ENCODE data around the gene LAMA2.

GRCh38 chr6:129551486-129551885 is 668.5 kb downstream of the LAMA2 start:
- no peak for TF ChIP-seq CTCF (conservative IDR thresholded peaks at IDR 0.05 in 1 of 2, IDR thresholded peaks at IDR 0.05 in 1 of 2; ENCODE audit: extremely low read depth in 1 of 2, insufficient read depth in 1 of 2, low read depth in 1 of 2, low read length in 2 of 2)
- TF ChIP-seq EZH2 (IDR thresholded peaks at IDR 0.05; ENCODE audit: borderline replicate concordance, low read length) = no peak
